ENCODE data around the gene MACROD2. TPM values are rescaled to one million over a fixed set of nuclear protein-coding genes. Genes with fewer than 3 reads are reported as not detected.

MACROD2 gene
- total RNA-seq, 1 donor from 2014 or later, result 2.4 TPM

DNA sequence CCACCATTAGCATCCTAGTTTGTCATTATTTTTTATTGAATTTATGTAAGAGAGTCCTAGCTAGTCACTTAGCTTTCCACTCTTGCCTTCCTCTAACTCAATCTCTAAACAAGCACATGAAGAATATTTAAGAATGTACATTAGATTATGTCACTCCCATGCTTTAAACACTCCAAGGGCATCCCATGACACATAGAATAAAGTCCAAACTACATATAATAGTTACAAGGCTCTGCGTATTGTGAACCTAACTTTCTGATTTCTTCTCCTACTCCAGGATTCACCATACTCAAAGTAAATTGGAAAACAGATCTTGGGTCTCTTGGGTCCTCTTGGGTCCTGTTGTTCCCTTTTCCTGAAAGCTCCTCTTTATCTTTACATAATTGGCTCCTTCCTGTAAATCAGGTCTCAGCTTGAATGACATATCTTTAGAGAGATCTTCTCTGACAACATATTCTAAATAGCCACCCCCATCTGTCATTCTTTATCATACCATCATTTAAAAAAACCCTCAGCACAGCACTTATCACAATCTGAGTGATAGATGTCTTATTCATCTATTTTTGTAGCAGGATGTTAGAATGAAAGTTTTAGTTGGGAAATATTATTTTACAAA lies 1384.5 kb downstream of the MACROD2 start:
- H3K27ac ChIP-seq (ENCODE audit: low read depth, low read length), result no peak overlapping the region
- DNase-seq (ENCODE audit: low read depth), result no peak
- H3K27me3 ChIP-seq (ENCODE audit: insufficient read depth, low read length), result no peaks in the 10 kb centered on the region
- H3K36me3 Mint-ChIP-seq (ENCODE audit: low read depth, unreplicated experiment), result no peaks in the 10 kb centered on the region
- no peak overlapping the region for H2AFZ ChIP-seq (ENCODE audit: low read depth, low read length)
- no peaks in the 10 kb centered on the region for H3K36me3 ChIP-seq (ENCODE audit: insufficient read depth, low read length)
- no peaks in the 10 kb centered on the region for H3K9me3 ChIP-seq (ENCODE audit: insufficient read depth, low read depth, low read length)
- H3K9me3 Mint-ChIP-seq (ENCODE audit: unreplicated experiment), result peaks cover 4% of the 10 kb centered on the region
- TF ChIP-seq EZH2 (IDR thresholded peaks at IDR 0.05; ENCODE audit: insufficient read depth, low read length), result no peak
- TF ChIP-seq CTCF (IDR thresholded peaks at IDR 0.05; ENCODE audit: insufficient read depth, low read depth, low read length), result no peak
- no peak overlapping the region for H3K4me3 ChIP-seq (ENCODE audit: insufficient read depth, low read depth, low read length)
- no peak overlapping the region for H3K4me3 Mint-ChIP-seq (ENCODE audit: unreplicated experiment)
- peaks cover 4% of the 10 kb centered on the region for H3K4me1 Mint-ChIP-seq (ENCODE audit: low read depth, unreplicated experiment)
- H3K4me2 ChIP-seq (ENCODE audit: low read length), result no peak overlapping the region
- FAIRE-seq, result no peak
- no peaks in the 10 kb centered on the region for H3K4me1 ChIP-seq (ENCODE audit: insufficient read depth, low read length)
- no peaks in the 10 kb centered on the region for H4K20me1 ChIP-seq (ENCODE audit: insufficient read depth, low read length)
- H3K79me2 ChIP-seq (ENCODE audit: insufficient read depth, low read length), result no peaks in the 10 kb centered on the region
- no peak overlapping the region for H3K27ac Mint-ChIP-seq (ENCODE audit: unreplicated experiment)
- H3K27me3 Mint-ChIP-seq (ENCODE audit: low read depth, unreplicated experiment), result no peaks in the 10 kb centered on the region
- H3K9ac ChIP-seq (ENCODE audit: low read length), result no peak overlapping the region

- no peak overlapping the region for H3K4me3 ChIP-seq (ENCODE audit: insufficient read depth, low read depth, low read length)
- H3K27me3 ChIP-seq (ENCODE audit: insufficient read depth, low read length), result no peaks in the 10 kb centered on the region
- H4K20me1 ChIP-seq (ENCODE audit: insufficient read depth, low read length), result no peaks in the 10 kb centered on the region
- H3K36me3 ChIP-seq (ENCODE audit: insufficient read depth, low read length), result no peaks in the 10 kb centered on the region
- H2AFZ ChIP-seq (ENCODE audit: low read depth, low read length), result no peak overlapping the region
- H3K27ac ChIP-seq (ENCODE audit: low read depth, low read length), result no peak overlapping the region
- peaks cover 4% of the 10 kb centered on the region for H3K4me1 Mint-ChIP-seq (ENCODE audit: low read depth, unreplicated experiment)
- H3K4me1 ChIP-seq (ENCODE audit: insufficient read depth, low read length), result no peaks in the 10 kb centered on the region
- no peak overlapping the region for H3K9ac ChIP-seq (ENCODE audit: low read length)
- no peak for TF ChIP-seq EZH2 (IDR thresholded peaks at IDR 0.05; ENCODE audit: insufficient read depth, low read length)
- no peak for TF ChIP-seq CTCF (IDR thresholded peaks at IDR 0.05; ENCODE audit: insufficient read depth, low read depth, low read length)
- peaks cover 4% of the 10 kb centered on the region for H3K9me3 Mint-ChIP-seq (ENCODE audit: unreplicated experiment)
- no peaks in the 10 kb centered on the region for H3K27me3 Mint-ChIP-seq (ENCODE audit: low read depth, unreplicated experiment)
- H3K9me3 ChIP-seq (ENCODE audit: insufficient read depth, low read depth, low read length), result no peaks in the 10 kb centered on the region
- FAIRE-seq (no peak), DNase-seq (ENCODE audit: low read depth) (no peak)
- H3K36me3 Mint-ChIP-seq (ENCODE audit: low read depth, unreplicated experiment), result no peaks in the 10 kb centered on the region
- no peak overlapping the region for H3K27ac Mint-ChIP-seq (ENCODE audit: unreplicated experiment)
- no peak overlapping the region for H3K4me2 ChIP-seq (ENCODE audit: low read length)
- H3K79me2 ChIP-seq (ENCODE audit: insufficient read depth, low read length), result no peaks in the 10 kb centered on the region
- H3K4me3 Mint-ChIP-seq (ENCODE audit: unreplicated experiment), result no peak overlapping the region
These were observed 1385.5 kb downstream of the MACROD2 start for GRCh38 chr20:15380770-15381169.

DNA sequence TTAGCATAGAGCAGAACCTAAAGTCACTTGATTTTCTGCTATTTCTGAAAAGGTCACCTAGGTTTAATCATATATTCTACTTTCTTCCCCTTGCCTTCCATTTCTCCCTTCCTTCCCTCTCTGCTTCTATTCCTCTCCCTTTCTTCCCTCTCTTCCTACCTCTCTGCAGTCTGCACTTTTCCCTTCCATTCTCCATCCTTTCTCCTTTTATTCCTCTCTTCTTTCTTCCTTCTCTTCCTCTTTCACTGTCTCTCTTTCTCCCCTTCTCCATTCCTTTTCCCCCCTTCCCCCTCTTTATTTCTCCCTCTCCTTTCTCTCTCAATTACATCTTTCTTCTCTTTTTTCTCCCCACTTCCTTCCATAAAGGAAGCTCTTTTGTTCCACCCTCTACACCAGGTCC lies 1391.9 kb downstream of the MACROD2 start:
- no peaks in the 10 kb centered on the region for H3K79me2 ChIP-seq (ENCODE audit: insufficient read depth, low read length)
- peaks cover 7% of the 10 kb centered on the region for H3K27me3 Mint-ChIP-seq (ENCODE audit: low read depth, unreplicated experiment)
- no peak overlapping the region for H3K4me2 ChIP-seq (ENCODE audit: low read length)
- no peak overlapping the region for H3K9ac ChIP-seq (ENCODE audit: low read length)
- no peaks in the 10 kb centered on the region for H3K4me1 ChIP-seq (ENCODE audit: insufficient read depth, low read length)
- no peaks in the 10 kb centered on the region for H3K27me3 ChIP-seq (ENCODE audit: insufficient read depth, low read length)
- DNase-seq (ENCODE audit: low read depth), result no peak
- no peaks in the 10 kb centered on the region for H3K4me1 Mint-ChIP-seq (ENCODE audit: low read depth, unreplicated experiment)
- no peak overlapping the region for H3K4me3 Mint-ChIP-seq (ENCODE audit: unreplicated experiment)
- no peaks in the 10 kb centered on the region for H3K9me3 ChIP-seq (ENCODE audit: insufficient read depth, low read depth, low read length)
- H3K27ac ChIP-seq (ENCODE audit: low read depth, low read length), result no peak overlapping the region
- H3K27ac Mint-ChIP-seq (ENCODE audit: unreplicated experiment), result no peak overlapping the region
- H2AFZ ChIP-seq (ENCODE audit: low read depth, low read length), result no peak overlapping the region
- H3K9me3 Mint-ChIP-seq (ENCODE audit: unreplicated experiment), result no peaks in the 10 kb centered on the region
- H3K4me3 ChIP-seq (ENCODE audit: insufficient read depth, low read depth, low read length), result no peak overlapping the region
- no peak for TF ChIP-seq EZH2 (IDR thresholded peaks at IDR 0.05; ENCODE audit: insufficient read depth, low read length)
- no peaks in the 10 kb centered on the region for H3K36me3 Mint-ChIP-seq (ENCODE audit: low read depth, unreplicated experiment)
- H4K20me1 ChIP-seq (ENCODE audit: insufficient read depth, low read length), result no peaks in the 10 kb centered on the region
- no peaks in the 10 kb centered on the region for H3K36me3 ChIP-seq (ENCODE audit: insufficient read depth, low read length)
- no peak for FAIRE-seq
